Endothelial cell of umbilical vein (primary cell): ENCODE data around the gene TMEM184C.

Source experiments
- CTCF ChIP-seq, 2 donors: IDR thresholded peaks; 1 replicate in 1 of 2; 2 replicates in 1 of 2; pipeline ENCODE4 v1.5.1; 2011; ENCODE audit warnings: low read length in 2 of 2, mild to moderate bottlenecking in 2 of 2, moderate library complexity in 2 of 2, control low read depth in 1 of 2, inconsistent platforms in 1 of 2, low read depth in 1 of 2; ENCODE audit not compliant: insufficient read depth in 1 of 2; ENCODE audit errors: extremely low read depth in 1 of 2
- EZH2 ChIP-seq: IDR thresholded peaks from 2 replicates; pipeline ENCODE4 v1.6.1; 2012; ENCODE audit warnings: borderline replicate concordance, low read depth, mild to moderate bottlenecking, moderate library complexity, low read length, inconsistent platforms; ENCODE audit not compliant: severe bottlenecking
- FOS ChIP-seq: IDR thresholded peaks from 2 replicates; pipeline ENCODE4 v1.6.1; 2011; ENCODE audit warnings: mild to moderate bottlenecking, low read length, moderate library complexity, borderline replicate concordance; ENCODE audit not compliant: insufficient read depth
- JUN ChIP-seq: IDR thresholded peaks from 2 replicates; pipeline ENCODE4 v1.6.1; 2011; ENCODE audit warnings: borderline replicate concordance, low read depth; ENCODE audit not compliant: insufficient read length, insufficient read depth
- MAX ChIP-seq: IDR thresholded peaks from 2 replicates; pipeline ENCODE4 v1.6.1; 2011; ENCODE audit not compliant: insufficient read depth, insufficient read length
- MYC ChIP-seq: IDR thresholded peaks from one replicate; pipeline ENCODE4 v1.6.1; 2011; ENCODE audit warnings: mild to moderate bottlenecking, low read depth, low read length
- POLR2A ChIP-seq: IDR thresholded peaks from 2 replicates; pipeline ENCODE4 v1.6.1; 2012; ENCODE audit warnings: low read depth, mild to moderate bottlenecking, control low read depth, low read length
- POLR2AphosphoS5 ChIP-seq: IDR thresholded peaks from 2 replicates; pipeline ENCODE4 v1.6.1; 2012; ENCODE audit warnings: low read depth, mild to moderate bottlenecking, control low read depth, low read length, moderate library complexity; ENCODE audit not compliant: insufficient read depth

- TF ChIP-seq POLR2AphosphoS5 (no peak), CTCF (IDR thresholded peaks at IDR 0.05; ENCODE audit: extremely low read depth in 1 of 2, insufficient read depth in 1 of 2, low read depth in 1 of 2, low read length in 2 of 2) (no peak), MAX (no peak), MYC (no peak), JUN (no peak), POLR2A (no peak), EZH2 (no peak), FOS (no peak)
Observed at GRCh38 chr4:147589586-147589985, 27.6 kb upstream of the TMEM184C start.
